Heart left ventricle (tissue), 16 donors: ENCODE data around the gene NR0B2. TPM values are rescaled to one million over a fixed set of nuclear protein-coding genes. Genes with fewer than 3 reads are reported as not detected.
"Not testable (repeated sequence)": the region's sequence is repeated elsewhere in the genome, so short reads cannot be mapped to it uniquely, and the experiment has no call there.

ENCODE experiments used
- ATAC-seq, 4 donors: fragments of 200-7000 bp; cut with Tn5 transposase; one replicate each; pipeline ENCODE4 v1.9.1; 2020 to 2022; ENCODE audit warnings: moderate library complexity in 4 of 4, mild to moderate bottlenecking in 3 of 4, moderate number of reproducible peaks in 1 of 4
- DNase-seq, 5 donors: peaks; one replicate each; pipeline ENCODE4 v3.0.0-alpha.2; 2020
- H3K27ac ChIP-seq, 12 donors: fragments of 200-600 bp; sonication (generic) in 4 of 12; one replicate each; pipeline versions ENCODE4 v1.5.0 to v1.8.0; 2016 to 2022; ENCODE audit warnings: mild to moderate bottlenecking in 2 of 12
- H3K27me3 ChIP-seq, 9 donors: fragments of 200-600 bp; sonication (generic) in 2 of 9; one replicate each; pipeline versions ENCODE4 v1.5.1 to v1.8.0; 2016 to 2022; ENCODE audit warnings: mild to moderate bottlenecking in 3 of 9
- H3K36me3 ChIP-seq, 9 donors: fragments of 200-600 bp; sonication (generic) in 2 of 9; one replicate each; pipeline versions ENCODE4 v1.5.0 to v1.8.0; 2018 to 2022; ENCODE audit warnings: mild to moderate bottlenecking in 2 of 9
- H3K4me1 ChIP-seq, 12 donors: fragments of 200-600 bp; sonication (generic) in 4 of 12; one replicate each; pipeline versions ENCODE4 v1.5.0 to v1.8.0; 2016 to 2022; ENCODE audit warnings: mild to moderate bottlenecking in 3 of 12
- H3K4me3 ChIP-seq, 12 donors: fragments of 200-600 bp; sonication (generic) in 4 of 12; one replicate each; pipeline versions ENCODE4 v1.5.0 to v1.8.0; 2017 to 2022; ENCODE audit warnings: mild to moderate bottlenecking in 9 of 12, moderate library complexity in 4 of 12
- H3K9me3 ChIP-seq, 12 donors: fragments of 200-600 bp; sonication (generic) in 4 of 12; one replicate each; pipeline versions ENCODE4 v1.5.0 to v1.8.0; 2016 to 2022; ENCODE audit warnings: mild to moderate bottlenecking in 1 of 12
- POLR2A ChIP-seq, 2 donors: fragments of 450-650 bp; IDR thresholded peaks; one replicate each; pipeline ENCODE4 v1.6.1; 2017; ENCODE audit warnings: antibody characterized with exemption in 2 of 2, mild to moderate bottlenecking in 2 of 2, moderate library complexity in 2 of 2
- WGBS, 4 donors: extraction: QIAGEN DNeasy Blood & Tissue Kit in 2 of 4; methylation state at CpG; one replicate each; pipeline versions ENCODE4 v1.1.5 to v1.1.7; 2013 to 2018; 5-methylcytosine and 5-hydroxymethylcytosine counted together
- intact Hi-C, 10 donors: fragments of 100-400 bp; cut with DNase I; formaldehyde crosslinking; loops; one replicate each; pipeline versions ENCODE4 v1.11.1 to v1.14.2; 2022
- polyA plus RNA-seq, 2 donors: library from polyadenylated mRNA; stranded (reverse); fragments of 200-250 nt; gene quantifications; one replicate each; pipeline ENCODE4 v1.2.3, GENCODE V29; 2013
- total RNA-seq, 9 donors: library from RNA; depleted of rRNA in 2 of 9; stranded (reverse); fragments of >200 nt in 2 of 9; fragmentation: NEBNext Ultra II Directional in 3 of 9; extraction: Animal tissue kit (Norgen Biotek cat#: 25700) in 3 of 9; gene quantifications; one replicate each; pipeline versions ENCODE4 v1.1.0 to v1.2.4, GENCODE V29; 2016 to 2023
- TF ChIP-seq, protein P1 (sequence below), 12 donors: fragments of 200-600 bp; sonication (generic) in 4 of 12; IDR thresholded peaks; one replicate each; pipeline versions ENCODE4 v1.5.0 to v1.8.0; 2018 to 2022; ENCODE audit warnings: antibody characterized with exemption in 12 of 12, mild to moderate bottlenecking in 5 of 12
- donor health status: ischemic (EF 13 %, LVEDD 7.1; RV severe dilation, severe dysfunction).
- donor health status: healthy with polysubstance abuse.
- donor health status: DM: no; HTN: yes; CAD: no.
- donor health status: DM: no; HTN: no; CAD: no.
- donor health status: ischemic (EF 25% LVEDD 6.9; RV normal size, moderate dysfunction).
- donor health status: ischemic (EF 25% LVEDD 5.7; RV mildly dilated, moderate dysfunction).
- donor health status: healthy.
- donor health status: DM: yes; HTN: yes; CAD: no.
- donor health status: ischemic (EF 35%, LVEDD 5.7; RV mildly dilated, moderate dysfunction).
- donor health status: nonischemic (EF 11% LVEDD 7.7; RV severe dilation, severe dysfunction).
- donor health status: DM: yes; HTN: yes; CAD: no.
- donor health status: PGD.
- donor health status: ischemic (EF 29% LVEDD 5.4; RV normal size, mild dysfunction).
- donor health status: nonischemic (EF 23%, LVEDD 6.1; RV moderate dilation, normal function).

Gene NR0B2
- total and polyA plus RNA-seq, 11 donors: 2.0 to 19.2 (median 6.6) TPM

DNA sequence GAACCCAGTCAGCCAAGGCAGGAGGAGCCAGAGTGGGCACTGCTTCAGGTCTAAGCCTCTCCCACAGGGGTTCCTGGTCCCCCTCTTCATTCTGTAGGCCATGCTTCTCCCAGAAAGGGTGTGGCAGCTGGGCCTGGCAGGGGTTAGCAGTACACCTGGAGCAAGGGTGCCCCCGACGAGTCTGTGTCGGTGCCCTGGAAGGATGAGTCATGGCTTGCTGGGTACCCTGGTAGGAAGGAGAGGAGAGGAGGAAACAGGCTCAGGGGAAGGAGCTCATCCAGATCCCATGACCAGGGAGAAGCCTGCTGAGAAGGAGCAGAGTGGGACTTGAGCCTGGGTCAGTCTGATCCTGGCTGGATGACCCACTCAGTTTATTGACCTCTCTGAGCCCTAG lies 36.1 kb upstream of the NR0B2 start:
- DNase-seq (no peak), ATAC-seq (peak in 1 of 4 donors; percentile 6)
- Histone ChIP-seq H3K4me3 (no peak overlapping the region), H3K27me3 (peaks cover 0 to 3% (median 0%) of the 10 kb centered on the region in 9 donors), H3K36me3 (peaks cover 0 to 26% (median 18%) of the 10 kb centered on the region in 9 donors), H3K4me1 (peaks cover 0 to 28% (median 8%) of the 10 kb centered on the region in 12 donors), H3K9me3 (no peaks in the 10 kb centered on the region), H3K27ac (peak overlapping the region in 3 of 12 donors; percentile 18 to 57 (median 28))
- intact Hi-C loops: no loop called here
- TF ChIP-seq, protein P1, sequence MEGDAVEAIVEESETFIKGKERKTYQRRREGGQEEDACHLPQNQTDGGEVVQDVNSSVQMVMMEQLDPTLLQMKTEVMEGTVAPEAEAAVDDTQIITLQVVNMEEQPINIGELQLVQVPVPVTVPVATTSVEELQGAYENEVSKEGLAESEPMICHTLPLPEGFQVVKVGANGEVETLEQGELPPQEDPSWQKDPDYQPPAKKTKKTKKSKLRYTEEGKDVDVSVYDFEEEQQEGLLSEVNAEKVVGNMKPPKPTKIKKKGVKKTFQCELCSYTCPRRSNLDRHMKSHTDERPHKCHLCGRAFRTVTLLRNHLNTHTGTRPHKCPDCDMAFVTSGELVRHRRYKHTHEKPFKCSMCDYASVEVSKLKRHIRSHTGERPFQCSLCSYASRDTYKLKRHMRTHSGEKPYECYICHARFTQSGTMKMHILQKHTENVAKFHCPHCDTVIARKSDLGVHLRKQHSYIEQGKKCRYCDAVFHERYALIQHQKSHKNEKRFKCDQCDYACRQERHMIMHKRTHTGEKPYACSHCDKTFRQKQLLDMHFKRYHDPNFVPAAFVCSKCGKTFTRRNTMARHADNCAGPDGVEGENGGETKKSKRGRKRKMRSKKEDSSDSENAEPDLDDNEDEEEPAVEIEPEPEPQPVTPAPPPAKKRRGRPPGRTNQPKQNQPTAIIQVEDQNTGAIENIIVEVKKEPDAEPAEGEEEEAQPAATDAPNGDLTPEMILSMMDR (IDR thresholded peaks at IDR 0.05): no peak
- no peak for TF ChIP-seq POLR2A (IDR thresholded peaks at IDR 0.05)
- WGBS, 4 donors: 72 to 92% (median 81%) methylated on average over 3 of the region's 3 CpGs

DNA sequence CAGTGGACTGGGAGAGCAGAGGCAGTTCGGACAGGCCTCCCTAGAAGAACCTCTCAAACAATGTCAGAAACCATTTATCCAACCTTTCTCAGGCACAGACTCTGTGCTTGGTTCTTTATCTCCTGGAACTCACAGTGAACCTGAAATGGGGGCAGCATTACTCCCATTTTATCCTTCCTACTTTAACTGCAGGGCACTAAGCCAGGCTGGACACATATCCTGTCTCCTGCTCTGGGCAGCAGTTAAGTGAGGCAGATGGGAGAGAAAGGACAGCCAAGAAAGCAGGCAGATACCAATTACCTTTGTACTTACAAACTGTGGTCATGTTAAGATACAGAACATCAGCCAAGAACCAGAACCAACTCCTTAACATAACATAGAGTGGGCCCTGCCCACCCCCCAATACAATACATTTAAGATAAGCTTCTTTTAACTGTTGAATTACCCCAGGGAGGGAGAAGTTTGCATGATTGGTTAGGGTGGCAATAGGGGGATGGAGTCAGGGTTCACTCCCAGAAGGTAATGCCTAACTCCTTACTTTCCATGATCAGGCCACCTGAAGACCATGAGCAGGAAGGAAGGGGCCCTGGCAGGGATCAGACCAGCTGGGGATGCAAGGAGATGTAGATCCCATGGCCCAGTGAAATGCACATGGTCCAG lies 35.6 kb upstream of the NR0B2 start:
- DNase-seq (peak in 2 of 5 donors; percentile 18 to 51), ATAC-seq (peak; percentile 46 to 50 (median 48))
- Histone ChIP-seq H3K4me1 (peaks cover 0 to 28% (median 8%) of the 10 kb centered on the region in 12 donors), H3K4me3 (no peak overlapping the region), H3K27ac (peak overlapping the region in 8 of 12 donors; percentile 18 to 59 (median 46)), H3K36me3 (peaks cover 0 to 31% (median 24%) of the 10 kb centered on the region in 9 donors), H3K27me3 (peaks cover 0 to 1% (median 0%) of the 10 kb centered on the region in 9 donors), H3K9me3 (no peaks in the 10 kb centered on the region)
- 42 to 54% (median 45%) methylated on average over 1 of the region's 1 CpG for WGBS, 4 donors
- TF ChIP-seq POLR2A (IDR thresholded peaks at IDR 0.05): no peak
- TF ChIP-seq, protein P1 (IDR thresholded peaks at IDR 0.05): no peak
- intact Hi-C loops: no loop called here

DNA sequence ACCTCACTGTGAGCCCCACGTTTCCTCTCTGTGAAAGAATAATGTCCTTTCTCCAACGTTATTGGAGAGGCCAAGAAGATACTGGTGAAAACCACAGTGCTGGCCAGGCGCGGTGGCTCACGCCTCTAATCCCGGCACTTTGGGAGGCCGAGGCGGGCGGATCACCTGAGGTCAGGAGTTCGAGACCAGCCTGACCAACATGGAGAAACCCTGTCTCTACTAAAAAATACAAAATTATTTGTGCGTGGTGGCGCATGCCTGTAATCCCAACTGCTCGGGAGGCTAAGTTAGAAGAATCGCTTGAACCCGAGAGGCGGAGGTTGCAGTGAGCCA lies 34.9 kb upstream of the NR0B2 start:
- ATAC-seq: not testable (repeated sequence)
- 89 to 93% (median 92%) methylated on average over 16 of the region's 16 CpGs for WGBS, 4 donors

DNA sequence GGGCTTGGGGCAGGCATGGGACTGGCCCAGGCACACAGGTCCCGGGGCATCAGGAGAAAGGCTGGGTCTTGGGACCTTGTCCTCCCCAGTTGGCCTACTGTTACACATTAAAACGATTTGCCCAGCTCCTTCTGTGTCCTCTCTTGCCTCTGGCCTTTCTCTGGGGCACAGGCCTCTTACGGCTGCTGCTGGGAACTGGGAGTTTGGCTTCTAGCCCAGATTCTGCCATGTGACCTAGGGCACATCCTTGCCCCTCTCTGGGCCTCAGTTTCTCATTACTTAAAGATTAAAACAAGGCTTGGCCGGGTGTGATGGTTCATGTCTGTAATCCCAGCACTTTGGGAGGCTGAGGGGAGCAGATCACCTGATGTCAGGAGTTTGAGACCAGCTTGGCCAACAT lies 32.5 kb upstream of the NR0B2 start:
- H3K27ac ChIP-seq: peak overlapping the region in 10 of 12 donors; percentile 39 to 79 (median 59)
- H3K4me1 ChIP-seq: peaks cover 0 to 36% (median 11%) of the 10 kb centered on the region in 12 donors
- ATAC-seq: peak; percentile 11 to 49 (median 30)
- no peaks in the 10 kb centered on the region for H3K27me3 ChIP-seq
- H3K4me3 ChIP-seq: no peak overlapping the region
- no peak for TF ChIP-seq POLR2A (IDR thresholded peaks at IDR 0.05)
- TF ChIP-seq, protein P1 (IDR thresholded peaks at IDR 0.05): no peak
- intact Hi-C loops: no loop called here
- H3K9me3 ChIP-seq: no peaks in the 10 kb centered on the region
- 50 to 69% (median 63%) methylated on average over 4 of the region's 4 CpGs for WGBS, 4 donors
- H3K36me3 ChIP-seq: peaks cover 0 to 62% (median 55%) of the 10 kb centered on the region in 9 donors
- DNase-seq: peak in 2 of 5 donors; percentile 17 to 28

More for the DNA sequence above, 34.9 kb upstream of the NR0B2 start:
- DNase-seq, H3K4me3 ChIP-seq, H3K9me3 ChIP-seq, intact Hi-C loops, H3K27me3 ChIP-seq: not testable (repeated sequence)
- peak overlapping the region in 5 of 12 donors; percentile 20 to 59 (median 45) for H3K27ac ChIP-seq
- H3K36me3 ChIP-seq: peaks cover 0 to 38% (median 31%) of the 10 kb centered on the region in 9 donors
- peaks cover 0 to 28% (median 8%) of the 10 kb centered on the region in 12 donors for H3K4me1 ChIP-seq
